Gastrocnemius medialis (tissue), 4 donors: Measurements from ENCODE around the gene RAB34.

ENCODE experiments used
- POLR2A ChIP-seq, 2 donors: fragments of 450-650 bp; IDR thresholded peaks; one replicate each; pipeline ENCODE4 v1.6.1; 2017; ENCODE audit warnings: antibody characterized with exemption in 2 of 2, mild to moderate bottlenecking in 2 of 2, moderate library complexity in 2 of 2
- TF ChIP-seq, protein P1 (sequence below), 5 experiments: fragments of 450-650 bp in 3 of 5; fragments of 200-600 bp in 2 of 5; sonication (generic) in 2 of 5; IDR thresholded peaks in 4 of 5; conservative IDR thresholded peaks in 1 of 5; 1 replicate in 4 of 5; 2 replicates in 1 of 5; pipeline ENCODE4 v1.5.1; 2016 to 2019; ENCODE audit warnings: antibody characterized with exemption in 5 of 5, mild to moderate bottlenecking in 3 of 5, moderate library complexity in 3 of 5

DNA sequence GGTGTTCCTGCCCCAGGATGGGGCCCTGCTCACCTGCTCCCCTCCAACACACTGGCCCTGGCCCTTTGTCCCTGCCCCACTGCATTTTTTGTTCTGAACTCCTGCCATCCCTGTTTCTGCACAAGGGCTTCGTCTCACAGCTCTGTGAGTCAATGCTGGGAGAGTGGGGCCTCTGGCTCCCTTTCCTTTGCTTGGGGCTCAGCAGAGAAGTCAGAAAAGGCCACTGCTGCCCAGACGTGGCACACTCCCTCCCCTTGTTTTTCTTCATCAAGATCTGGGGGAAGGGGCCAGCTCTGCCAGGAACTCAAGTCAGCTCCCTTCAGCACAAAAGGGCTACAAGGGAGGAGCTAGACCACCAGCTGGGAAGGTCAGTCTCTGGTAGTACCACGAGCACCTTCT lies 14.9 kb downstream of the RAB34 start:
- TF ChIP-seq, protein P1, sequence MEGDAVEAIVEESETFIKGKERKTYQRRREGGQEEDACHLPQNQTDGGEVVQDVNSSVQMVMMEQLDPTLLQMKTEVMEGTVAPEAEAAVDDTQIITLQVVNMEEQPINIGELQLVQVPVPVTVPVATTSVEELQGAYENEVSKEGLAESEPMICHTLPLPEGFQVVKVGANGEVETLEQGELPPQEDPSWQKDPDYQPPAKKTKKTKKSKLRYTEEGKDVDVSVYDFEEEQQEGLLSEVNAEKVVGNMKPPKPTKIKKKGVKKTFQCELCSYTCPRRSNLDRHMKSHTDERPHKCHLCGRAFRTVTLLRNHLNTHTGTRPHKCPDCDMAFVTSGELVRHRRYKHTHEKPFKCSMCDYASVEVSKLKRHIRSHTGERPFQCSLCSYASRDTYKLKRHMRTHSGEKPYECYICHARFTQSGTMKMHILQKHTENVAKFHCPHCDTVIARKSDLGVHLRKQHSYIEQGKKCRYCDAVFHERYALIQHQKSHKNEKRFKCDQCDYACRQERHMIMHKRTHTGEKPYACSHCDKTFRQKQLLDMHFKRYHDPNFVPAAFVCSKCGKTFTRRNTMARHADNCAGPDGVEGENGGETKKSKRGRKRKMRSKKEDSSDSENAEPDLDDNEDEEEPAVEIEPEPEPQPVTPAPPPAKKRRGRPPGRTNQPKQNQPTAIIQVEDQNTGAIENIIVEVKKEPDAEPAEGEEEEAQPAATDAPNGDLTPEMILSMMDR (IDR thresholded peaks at IDR 0.05 in 4 of 5, conservative IDR thresholded peaks at IDR 0.05 in 1 of 5), result no peak
- TF ChIP-seq POLR2A (IDR thresholded peaks at IDR 0.05), result no peak
